HEK293T (cell line): ENCODE results near the gene SSRP1.

Experiments used
- CTCF ChIA-PET: fragments of 350-600 bp; formaldehyde crosslinking; extraction: SDS; loops from one replicate; lab custom pipeline; 2021; ENCODE audit warnings: antibody characterized with exemption, inconsistent platforms; lab: Yijun Ruan, JAX
- POLR2A ChIA-PET: fragments of 350-600 bp; formaldehyde crosslinking; extraction: SDS; loops from one replicate; lab custom pipeline; 2020; ENCODE audit warnings: antibody characterized with exemption, inconsistent platforms; lab: Yijun Ruan, JAX
- DNase-seq: peaks from one replicate; pipeline ENCODE4 v3.0.0; 2012; ENCODE audit warnings: mixed read lengths; ENCODE audit errors: extremely low spot score
- ARNT ChIP-seq: fragments of 450-650 bp; IDR thresholded peaks from 2 replicates; pipeline ENCODE4 v1.6.1; 2017; ENCODE audit warnings: mild to moderate bottlenecking
- BHLHE40 ChIP-seq: fragments of 450-650 bp; IDR thresholded peaks from 2 replicates; pipeline ENCODE4 v1.6.1; 2016; ENCODE audit warnings: mild to moderate bottlenecking, moderate library complexity, borderline replicate concordance
- CTBP1 ChIP-seq: fragments of 450-650 bp; IDR thresholded peaks from 2 replicates; pipeline ENCODE4 v1.6.1; 2016; ENCODE audit warnings: borderline replicate concordance
- ELF4 ChIP-seq: fragments of 450-650 bp; IDR thresholded peaks from 2 replicates; pipeline ENCODE4 v1.6.1; 2017; ENCODE audit warnings: antibody characterized with exemption
- FOXA1 ChIP-seq: fragments of 450-650 bp; IDR thresholded peaks from 2 replicates; pipeline ENCODE4 v1.6.1; 2016; ENCODE audit warnings: mild to moderate bottlenecking
- FOXK2 ChIP-seq: fragments of 450-650 bp; IDR thresholded peaks from 2 replicates; pipeline ENCODE4 v1.6.1; 2016; ENCODE audit warnings: mild to moderate bottlenecking
- FOXM1 ChIP-seq: fragments of 450-650 bp; IDR thresholded peaks from 2 replicates; pipeline ENCODE4 v1.6.1; 2017; ENCODE audit warnings: mild to moderate bottlenecking, borderline replicate concordance
- HDGF ChIP-seq: fragments of 450-650 bp; IDR thresholded peaks from 2 replicates; pipeline ENCODE4 v1.6.1; 2017; ENCODE audit warnings: antibody characterized with exemption, borderline replicate concordance
- L3MBTL2 ChIP-seq: fragments of 450-650 bp; conservative IDR thresholded peaks from 2 replicates; pipeline ENCODE4 v1.6.1; 2016; ENCODE audit warnings: mild to moderate bottlenecking
- LEF1 ChIP-seq: fragments of 450-650 bp; IDR thresholded peaks from 2 replicates; pipeline ENCODE4 v1.6.1; 2017; ENCODE audit warnings: mild to moderate bottlenecking, borderline replicate concordance
- NFRKB ChIP-seq: fragments of 450-650 bp; IDR thresholded peaks from 2 replicates; pipeline ENCODE4 v1.6.1; 2016; ENCODE audit warnings: mild to moderate bottlenecking, moderate library complexity
- SP1 ChIP-seq: fragments of 450-650 bp; IDR thresholded peaks from 2 replicates; pipeline ENCODE4 v1.6.1; 2017
- SUZ12 ChIP-seq: fragments of 450-650 bp; IDR thresholded peaks from 2 replicates; pipeline ENCODE4 v1.6.1; 2016; ENCODE audit warnings: mild to moderate bottlenecking
- TARDBP ChIP-seq: fragments of 450-650 bp; IDR thresholded peaks from 2 replicates; pipeline ENCODE4 v1.6.1; 2016
- ZNF384 ChIP-seq: fragments of 450-650 bp; IDR thresholded peaks from 2 replicates; pipeline ENCODE4 v1.6.1; 2016
- TF ChIP-seq, protein P1 (sequence below): fragments of 450-650 bp; IDR thresholded peaks from 2 replicates; pipeline ENCODE4 v1.6.1; 2016

The SSRP1 gene

DNA sequence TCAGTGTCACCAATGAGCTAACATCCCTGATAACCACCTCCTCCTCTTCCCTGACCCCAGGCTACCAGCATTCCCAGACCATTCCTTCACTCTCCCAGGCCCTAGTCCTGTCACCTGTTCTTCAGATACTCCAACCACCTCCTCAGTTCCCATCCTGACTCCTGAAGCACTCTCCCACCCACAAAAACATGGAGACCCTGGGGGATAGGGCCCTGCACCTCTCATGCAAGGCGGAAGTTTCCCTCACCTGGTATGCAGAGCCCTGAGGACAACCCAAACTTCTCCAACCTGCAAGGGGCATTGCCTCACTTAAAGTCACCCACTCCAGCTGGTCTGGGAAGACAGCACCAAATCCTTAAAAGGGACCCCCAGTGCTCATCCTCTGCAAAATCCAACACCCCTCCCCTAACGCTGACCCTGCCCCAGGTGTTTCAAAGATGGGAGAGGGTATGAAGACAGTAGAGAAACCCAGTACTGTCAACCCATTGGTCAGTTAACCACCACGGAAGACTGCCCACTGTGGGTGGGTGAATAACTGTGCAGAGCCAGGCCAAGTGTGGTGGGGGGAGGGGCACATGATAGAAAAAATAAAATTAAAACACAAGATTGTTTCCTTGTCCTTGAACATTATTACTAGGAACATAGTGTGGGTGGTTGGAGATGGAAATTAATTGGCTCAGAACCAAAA lies 12.4 kb downstream of the SSRP1 start:
- CTCF ChIA-PET = no interaction called here
- DNase-seq = no peak
- TF ChIP-seq FOXM1 = no peak
- no peak for TF ChIP-seq ARNT
- POLR2A ChIA-PET = interaction anchor here (1.1 to 7.8 kb wide), 2 partner anchors 11 to 14 kb away, joined by 4 to 121 read pairs; partner anchors contain the start of genes P2RX3 and SSRP1

DNA sequence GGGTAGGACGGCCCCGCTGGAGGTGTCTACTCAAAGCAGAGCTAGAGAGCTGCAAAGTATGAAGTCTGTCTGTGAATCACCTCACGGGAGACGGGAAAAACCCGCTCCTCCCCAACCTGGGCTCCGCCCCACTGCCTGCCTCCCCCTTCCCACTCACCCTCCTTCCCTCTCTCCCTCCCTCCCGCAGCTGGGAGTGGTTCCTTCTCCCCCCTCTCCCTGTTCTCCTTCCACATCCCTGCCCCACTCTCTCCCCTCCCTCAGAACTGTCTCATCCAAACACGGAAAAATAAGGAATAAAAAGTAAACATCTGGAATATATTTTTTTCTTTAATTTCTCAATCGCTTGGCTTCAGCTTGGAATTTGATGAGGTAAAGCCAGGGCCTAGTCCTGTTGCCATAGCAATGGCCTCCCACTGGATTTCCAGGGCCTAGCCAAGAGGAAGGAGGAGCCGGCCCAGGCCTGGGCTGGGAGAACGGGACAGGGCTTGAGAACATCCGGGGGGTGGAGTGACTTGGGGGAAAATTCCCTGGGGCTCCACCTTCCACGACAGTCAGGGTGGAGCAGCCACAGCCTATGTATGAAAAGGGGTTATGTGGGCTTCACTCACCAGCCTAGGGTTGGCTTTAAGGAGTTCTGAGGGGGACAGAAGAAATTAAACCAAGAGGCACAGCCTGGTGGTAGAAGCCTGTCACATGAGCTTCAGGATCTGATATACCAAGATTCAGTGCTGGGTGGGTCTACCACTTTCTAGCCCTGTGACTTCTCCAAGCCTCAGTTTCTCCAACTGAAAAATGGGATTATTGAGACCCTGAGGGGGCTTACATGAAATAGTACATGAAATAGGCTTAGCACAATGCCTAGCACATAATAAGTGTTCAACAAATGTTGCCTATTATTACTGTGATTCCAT lies 13.2 kb downstream of the SSRP1 start:
- ChIA-PET CTCF (no interaction called here), POLR2A (interaction anchor here (2.1 to 7.8 kb wide), 2 partner anchors 11 to 15 kb away, joined by 9 to 121 read pairs; partner anchors contain the start of genes P2RX3 and SSRP1)
- TF ChIP-seq SP1 = no peak
- no peak for TF ChIP-seq LEF1
- TF ChIP-seq TARDBP = no peak
- no peak for TF ChIP-seq FOXA1
- TF ChIP-seq ZNF384 = no peak
- TF ChIP-seq FOXK2 = no peak
- peak; percentile 58 for DNase-seq

DNA sequence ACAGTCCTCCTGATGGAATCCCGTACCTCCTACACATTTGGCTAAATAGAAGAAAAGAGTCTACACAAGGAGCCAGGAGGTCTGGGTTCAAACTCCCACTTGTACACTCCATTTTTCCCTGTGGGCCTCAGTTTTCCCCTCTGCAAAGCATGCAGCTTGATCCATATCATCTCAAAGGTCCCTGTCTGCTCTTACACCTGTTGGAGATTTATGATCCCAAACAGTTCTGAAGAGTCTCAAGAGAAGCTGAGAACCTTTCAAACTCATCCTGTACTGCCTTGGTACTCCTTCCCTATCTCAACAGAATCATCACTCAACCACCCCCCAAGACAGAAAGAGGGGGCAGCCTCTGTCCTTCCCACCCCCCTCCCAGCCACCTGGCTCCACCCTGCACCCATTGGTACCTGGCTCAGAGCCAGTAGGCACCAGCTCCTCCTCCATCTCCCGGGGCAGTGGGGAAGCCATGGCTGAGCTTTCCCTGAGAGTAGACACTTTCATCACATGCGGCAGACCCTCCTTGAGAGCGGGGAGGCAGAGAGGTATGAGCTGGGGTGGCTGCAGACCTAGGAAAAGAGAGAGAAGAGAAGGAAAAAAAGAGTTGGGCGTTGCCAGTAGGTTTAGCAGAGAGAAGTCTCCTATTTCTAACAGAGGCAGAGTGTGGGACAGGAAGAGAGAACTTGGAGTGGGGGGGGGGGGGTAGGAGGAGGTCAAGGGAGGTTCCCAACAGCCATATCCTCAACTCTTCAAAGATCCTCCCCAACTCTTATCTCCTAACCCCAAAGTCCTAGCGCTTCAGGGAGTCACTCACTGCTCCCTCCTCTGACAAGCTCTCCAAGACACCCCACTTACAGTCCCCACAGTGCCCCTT lies 14.1 kb downstream of the SSRP1 start:
- TF ChIP-seq SUZ12 = no peak
- TF ChIP-seq ELF4 = no peak
- no peak for TF ChIP-seq BHLHE40
- TF ChIP-seq ZNF384 = no peak
- TF ChIP-seq L3MBTL2 = no peak
- TF ChIP-seq FOXK2 = no peak
- no peak for TF ChIP-seq SP1
- no peak for TF ChIP-seq CTBP1
- TF ChIP-seq NFRKB = no peak
- POLR2A ChIA-PET = interaction anchor here (2.1 to 7.8 kb wide), 2 partner anchors 10 to 16 kb away, joined by 9 to 121 read pairs; partner anchors contain the start of genes P2RX3 and SSRP1
- no peak for DNase-seq
- CTCF ChIA-PET = interaction anchor here (0.6 to 0.7 kb wide), 2 partner anchors 158 to 273 kb away, joined by 3 to 4 read pairs; no protein-coding TSS in a partner anchor

DNA sequence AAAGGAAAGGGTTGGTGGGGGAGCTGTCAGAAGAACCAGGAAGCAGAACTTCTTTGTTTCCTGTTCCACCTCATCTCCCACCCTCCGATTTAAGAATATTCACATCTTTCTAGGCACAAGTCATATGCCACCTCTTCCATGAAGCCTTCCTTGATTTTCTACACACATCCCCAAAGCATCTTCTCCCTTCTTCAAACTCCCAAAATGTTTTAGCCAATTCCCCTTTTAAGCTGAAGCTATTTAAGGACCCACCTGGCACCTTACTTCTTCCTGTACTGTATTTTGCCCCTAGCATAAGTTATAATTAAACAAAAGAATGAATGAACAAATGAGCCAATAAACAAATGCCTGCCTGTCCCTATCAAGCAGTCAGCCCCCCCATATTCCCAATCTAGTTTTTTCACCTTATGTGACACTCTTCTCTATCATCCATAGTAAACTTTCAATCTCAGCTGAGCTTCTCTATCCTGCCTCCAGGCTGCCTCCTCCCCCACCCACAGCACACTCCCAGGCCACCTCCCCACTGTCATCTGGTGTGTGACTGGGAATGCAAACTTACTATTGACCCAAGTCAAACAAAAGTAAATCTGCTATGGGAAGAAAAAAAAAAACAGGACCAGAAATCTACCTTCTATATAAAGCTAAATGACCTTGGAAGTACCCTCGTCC lies 14.8 kb downstream of the SSRP1 start:
- CTCF ChIA-PET = interaction anchor here (0.6 to 0.7 kb wide), 2 partner anchors 159 to 274 kb away, joined by 3 to 4 read pairs; no protein-coding TSS in a partner anchor
- DNase-seq = no peak
- POLR2A ChIA-PET = interaction anchor here (2.1 to 7.8 kb wide), 2 partner anchors 9 to 17 kb away, joined by 9 to 121 read pairs; partner anchors contain the start of genes P2RX3 and SSRP1
- TF ChIP-seq ELF4 (no peak), SUZ12 (no peak), ARNT (no peak), SP1 (no peak), FOXK2 (no peak), FOXM1 (no peak), BHLHE40 (no peak), FOXA1 (no peak), NFRKB (no peak), TARDBP (no peak), CTBP1 (no peak), ZNF384 (no peak), L3MBTL2 (no peak), HDGF (no peak), LEF1 (no peak)
- TF ChIP-seq, protein P1, sequence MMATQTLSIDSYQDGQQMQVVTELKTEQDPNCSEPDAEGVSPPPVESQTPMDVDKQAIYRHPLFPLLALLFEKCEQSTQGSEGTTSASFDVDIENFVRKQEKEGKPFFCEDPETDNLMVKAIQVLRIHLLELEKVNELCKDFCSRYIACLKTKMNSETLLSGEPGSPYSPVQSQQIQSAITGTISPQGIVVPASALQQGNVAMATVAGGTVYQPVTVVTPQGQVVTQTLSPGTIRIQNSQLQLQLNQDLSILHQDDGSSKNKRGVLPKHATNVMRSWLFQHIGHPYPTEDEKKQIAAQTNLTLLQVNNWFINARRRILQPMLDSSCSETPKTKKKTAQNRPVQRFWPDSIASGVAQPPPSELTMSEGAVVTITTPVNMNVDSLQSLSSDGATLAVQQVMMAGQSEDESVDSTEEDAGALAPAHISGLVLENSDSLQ = no peak

DNA sequence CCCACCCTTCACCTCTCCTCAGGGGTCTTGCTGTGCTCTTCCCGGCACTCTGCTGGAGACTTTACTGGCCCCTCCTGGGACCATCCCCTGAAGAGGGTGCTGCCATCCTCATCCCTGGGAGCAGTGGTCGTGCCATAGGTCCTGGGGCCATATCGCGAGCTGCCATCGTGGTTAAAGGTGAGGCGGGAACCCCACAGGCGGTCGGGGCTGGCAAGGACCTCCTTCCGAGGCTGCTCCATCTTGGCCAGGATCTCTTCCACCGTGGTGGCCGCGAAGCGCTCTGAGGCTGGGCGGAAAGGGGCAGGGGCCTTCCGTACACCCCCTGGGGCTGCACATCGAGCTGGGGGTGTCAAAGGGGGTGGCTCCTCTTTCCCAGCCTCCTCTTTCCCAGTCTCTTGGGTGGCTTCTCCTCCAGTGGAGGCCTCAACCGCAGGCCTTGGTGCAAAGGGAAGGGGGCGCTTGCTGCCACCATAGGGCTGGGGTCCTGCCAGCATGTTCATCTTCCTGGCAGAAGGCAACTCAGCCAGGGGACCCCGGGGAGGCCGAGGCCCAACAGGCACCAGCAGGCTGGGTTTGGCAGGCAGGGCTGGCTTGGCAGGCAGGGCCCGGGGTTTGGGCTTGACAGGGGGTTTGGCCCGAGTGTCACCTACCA lies 15.5 kb downstream of the SSRP1 start:
- no peak for DNase-seq
- POLR2A ChIA-PET = interaction anchor here (2.1 kb wide), 1 partner anchor 8 kb away, joined by 9 read pairs; no protein-coding TSS in a partner anchor
- TF ChIP-seq HDGF (no peak), ELF4 (no peak), TARDBP (no peak), SUZ12 (no peak), FOXK2 (no peak), ARNT (no peak), FOXA1 (no peak), CTBP1 (no peak), ZNF384 (no peak), NFRKB (no peak), BHLHE40 (no peak), SP1 (no peak), LEF1 (no peak), FOXM1 (no peak), L3MBTL2 (no peak)
- TF ChIP-seq, protein P1 = no peak
- CTCF ChIA-PET = no interaction called here
